MM.1S (cell line): ENCODE data around the gene RHOBTB1.

Experiments used
- CTCF ChIP-seq: fragments of 300-600 bp; sonication (generic); IDR thresholded peaks from 2 replicates; pipeline ENCODE4 v1.5.1; 2016; ENCODE audit warnings: antibody characterized with exemption, low read length, mixed read lengths
- EZH2phosphoT487 ChIP-seq: fragments of 300-600 bp; sonication (generic); IDR thresholded peaks from 2 replicates; pipeline ENCODE4 v1.6.1; 2018; ENCODE audit warnings: antibody characterized with exemption, low read length

GRCh38 chr10:60914690-60915141 is 29.3 kb downstream of the RHOBTB1 start:
- no peak for TF ChIP-seq CTCF
- no peak for TF ChIP-seq EZH2phosphoT487
